Activated naive CD4-positive, alpha-beta T cell treated with anti-CD3 and anti-CD28 coated beads for 36 hours (primary cell): ENCODE measurements around the gene TOMM6. TPM values are rescaled to one million over a fixed set of nuclear protein-coding genes. Genes with fewer than 3 reads are reported as not detected.
"Not testable (repeated sequence)": the region's sequence is repeated elsewhere in the genome, so short reads cannot be mapped to it uniquely, and the experiment has no call there.

Experiments
- CTCF ChIA-PET: fragments of 350-600 bp; sonication (Branson Sonifier 250); formaldehyde crosslinking; loops from one replicate; lab custom pipeline; 2021; ENCODE audit warnings: antibody characterized with exemption; lab: Charles Lee
- DNase-seq: peaks from one replicate; pipeline ENCODE4 v3.0.0-alpha.2; 2020
- H3K27ac Mint-ChIP-seq: one replicate; pipeline ENCODE4 v1.8.0; 2021; ENCODE audit warnings: mild to moderate bottlenecking, mixed read lengths
- H3K27me3 Mint-ChIP-seq: one replicate; pipeline ENCODE4 v1.8.0; 2021; ENCODE audit warnings: low read depth, mixed read lengths
- H3K36me3 Mint-ChIP-seq: one replicate; pipeline ENCODE4 v1.8.0; 2021; ENCODE audit warnings: low read depth, mixed read lengths
- H3K4me1 Mint-ChIP-seq: one replicate; pipeline ENCODE4 v1.8.0; 2021; ENCODE audit warnings: low read depth, mixed read lengths
- H3K4me3 Mint-ChIP-seq: one replicate; pipeline ENCODE4 v1.8.0; 2021; ENCODE audit warnings: mild to moderate bottlenecking, moderate library complexity, mixed read lengths
- H3K9me3 Mint-ChIP-seq: one replicate; pipeline ENCODE4 v1.8.0; 2021; ENCODE audit warnings: mixed read lengths
- intact Hi-C: fragments of 100-400 bp; cut with micrococcal nuclease; formaldehyde crosslinking; loops from one replicate; pipeline ENCODE4 v1.15.1; 2023
- total RNA-seq, 2 experiments: library from RNA; stranded (reverse); gene quantifications; one replicate each; pipeline ENCODE4 v1.2.3, GENCODE V29; 2021

The TOMM6 gene
- total RNA-seq, 2 experiments from 2014 or later, result 285 to 299 TPM

DNA sequence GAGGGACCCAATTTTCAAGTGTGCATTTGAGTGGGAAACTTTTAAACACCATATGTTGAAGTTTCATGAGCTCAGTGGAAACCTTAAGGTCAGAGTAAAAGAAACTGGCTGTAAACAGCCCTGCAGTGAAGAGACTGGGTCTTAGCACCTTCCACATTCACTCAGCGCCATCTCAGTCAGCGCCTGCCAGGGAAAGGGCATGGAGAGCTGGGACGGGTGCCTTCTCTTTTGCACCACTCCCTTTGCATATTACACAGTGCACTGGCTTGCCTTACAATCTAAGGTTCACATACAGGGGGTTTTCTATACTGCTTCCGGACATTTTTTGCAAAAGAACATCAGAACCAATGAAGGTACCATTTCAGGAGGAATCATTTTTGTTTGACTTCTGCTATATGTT, 4.5 kb downstream of the TOMM6 start:
- Mint-ChIP-seq H3K27ac (peak overlapping the region; percentile 65), H3K36me3 (peaks cover 25% of the 10 kb centered on the region), H3K9me3 (no peaks in the 10 kb centered on the region), H3K27me3 (no peaks in the 10 kb centered on the region), H3K4me3 (no peak overlapping the region), H3K4me1 (peaks cover 23% of the 10 kb centered on the region)
- intact Hi-C loops, result no loop called here
- CTCF ChIA-PET, result interaction anchor here (0.7 to 1.5 kb wide), 2 partner anchors 16 to 312 kb away, joined by 3 to 7 read pairs; no protein-coding TSS in a partner anchor
- DNase-seq, result no peak

- intact Hi-C loops, result no loop called here
- H3K4me3 Mint-ChIP-seq, result no peak overlapping the region
- DNase-seq, result no peak
Observed at GRCh38 chr6:41796474-41796873, 9.0 kb downstream of the TOMM6 start.

GRCh38 chr6:41798901-41799558, 11.5 kb downstream of the TOMM6 start:
- intact Hi-C loops, result no loop called here
- H3K4me3 Mint-ChIP-seq, result no peak overlapping the region
- no peaks in the 10 kb centered on the region for H3K4me1 Mint-ChIP-seq

More at GRCh38 chr6:41796474-41796873, 9.0 kb downstream of the TOMM6 start:
- no peak overlapping the region for H3K27ac Mint-ChIP-seq
- H3K27me3 Mint-ChIP-seq, result no peaks in the 10 kb centered on the region
- CTCF ChIA-PET, result no interaction called here
- H3K36me3 Mint-ChIP-seq, result peaks cover 6% of the 10 kb centered on the region
- H3K9me3 Mint-ChIP-seq, result no peaks in the 10 kb centered on the region
- H3K4me1 Mint-ChIP-seq, result peaks cover 6% of the 10 kb centered on the region

DNA sequence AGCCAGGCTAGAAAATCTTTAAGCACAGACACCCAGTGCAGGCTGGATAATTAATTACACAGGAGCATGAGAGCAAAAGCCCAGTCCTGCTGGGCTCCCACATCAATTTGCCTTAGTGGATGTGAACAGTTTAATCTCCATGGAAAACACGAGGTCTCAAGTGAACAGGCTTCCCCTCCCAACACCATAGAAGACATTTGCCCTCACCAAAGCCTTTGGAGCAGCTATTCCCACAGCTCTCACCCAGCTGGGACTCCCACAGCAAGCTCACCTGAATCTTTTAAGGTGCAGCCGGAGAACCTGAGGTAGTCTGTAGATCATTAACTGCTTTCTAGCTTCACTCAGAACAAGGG, 12.0 kb downstream of the TOMM6 start:
- CTCF ChIA-PET, result interaction anchor here (1.7 to 1.9 kb wide), 2 partner anchors 11 to 244 kb away, joined by 6 to 7 read pairs; partner anchors contain the start of gene TOMM6
- no peak overlapping the region for H3K4me3 Mint-ChIP-seq
- no peak for DNase-seq
- no peaks in the 10 kb centered on the region for H3K4me1 Mint-ChIP-seq
- no peaks in the 10 kb centered on the region for H3K36me3 Mint-ChIP-seq
- H3K9me3 Mint-ChIP-seq, result no peaks in the 10 kb centered on the region
- intact Hi-C loops, result no loop called here
- no peak overlapping the region for H3K27ac Mint-ChIP-seq
- no peaks in the 10 kb centered on the region for H3K27me3 Mint-ChIP-seq

More at GRCh38 chr6:41798901-41799558, 11.5 kb downstream of the TOMM6 start:
- no peaks in the 10 kb centered on the region for H3K36me3 Mint-ChIP-seq
- H3K9me3 Mint-ChIP-seq, result no peaks in the 10 kb centered on the region
- DNase-seq, result no peak
- no peaks in the 10 kb centered on the region for H3K27me3 Mint-ChIP-seq
- CTCF ChIA-PET, result interaction anchor here (1.7 kb wide), 1 partner anchor 11 kb away, joined by 7 read pairs; the partner anchor contains the start of gene TOMM6
- no peak overlapping the region for H3K27ac Mint-ChIP-seq

DNA sequence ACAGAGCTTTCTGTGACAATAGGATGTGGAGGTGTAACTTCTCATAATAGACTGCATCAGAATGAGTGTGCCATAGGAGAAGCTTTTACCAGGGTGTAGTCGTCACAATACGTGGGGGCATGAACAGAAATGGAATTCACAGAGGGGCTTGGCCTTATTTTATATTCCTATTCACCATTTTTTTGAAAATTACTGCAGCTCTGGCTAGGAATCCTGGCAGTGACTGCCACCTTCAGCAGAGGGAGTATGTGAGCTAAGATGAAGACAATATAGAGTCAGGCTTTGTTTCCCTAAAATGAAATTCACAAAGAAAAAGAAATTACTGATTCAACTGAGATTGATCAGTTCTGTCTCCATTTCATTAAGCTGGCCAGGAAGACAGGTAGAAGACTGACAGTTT, 13.9 kb downstream of the TOMM6 start:
- no peak overlapping the region for H3K27ac Mint-ChIP-seq
- H3K9me3 Mint-ChIP-seq, result no peaks in the 10 kb centered on the region
- no peaks in the 10 kb centered on the region for H3K36me3 Mint-ChIP-seq
- no peaks in the 10 kb centered on the region for H3K4me1 Mint-ChIP-seq
- no peaks in the 10 kb centered on the region for H3K27me3 Mint-ChIP-seq
- CTCF ChIA-PET, result interaction anchor here (0.6 to 1.9 kb wide), 7 partner anchors 14 to 363 kb away, joined by 3 to 6 read pairs (median 4); partner anchors contain the start of genes TAF8 and TOMM6
- no peak overlapping the region for H3K4me3 Mint-ChIP-seq
- intact Hi-C loops, result loop anchor here (1.0 kb wide), 1 partner anchor 365 kb away; no protein-coding TSS in a partner anchor
- no peak for DNase-seq

DNA sequence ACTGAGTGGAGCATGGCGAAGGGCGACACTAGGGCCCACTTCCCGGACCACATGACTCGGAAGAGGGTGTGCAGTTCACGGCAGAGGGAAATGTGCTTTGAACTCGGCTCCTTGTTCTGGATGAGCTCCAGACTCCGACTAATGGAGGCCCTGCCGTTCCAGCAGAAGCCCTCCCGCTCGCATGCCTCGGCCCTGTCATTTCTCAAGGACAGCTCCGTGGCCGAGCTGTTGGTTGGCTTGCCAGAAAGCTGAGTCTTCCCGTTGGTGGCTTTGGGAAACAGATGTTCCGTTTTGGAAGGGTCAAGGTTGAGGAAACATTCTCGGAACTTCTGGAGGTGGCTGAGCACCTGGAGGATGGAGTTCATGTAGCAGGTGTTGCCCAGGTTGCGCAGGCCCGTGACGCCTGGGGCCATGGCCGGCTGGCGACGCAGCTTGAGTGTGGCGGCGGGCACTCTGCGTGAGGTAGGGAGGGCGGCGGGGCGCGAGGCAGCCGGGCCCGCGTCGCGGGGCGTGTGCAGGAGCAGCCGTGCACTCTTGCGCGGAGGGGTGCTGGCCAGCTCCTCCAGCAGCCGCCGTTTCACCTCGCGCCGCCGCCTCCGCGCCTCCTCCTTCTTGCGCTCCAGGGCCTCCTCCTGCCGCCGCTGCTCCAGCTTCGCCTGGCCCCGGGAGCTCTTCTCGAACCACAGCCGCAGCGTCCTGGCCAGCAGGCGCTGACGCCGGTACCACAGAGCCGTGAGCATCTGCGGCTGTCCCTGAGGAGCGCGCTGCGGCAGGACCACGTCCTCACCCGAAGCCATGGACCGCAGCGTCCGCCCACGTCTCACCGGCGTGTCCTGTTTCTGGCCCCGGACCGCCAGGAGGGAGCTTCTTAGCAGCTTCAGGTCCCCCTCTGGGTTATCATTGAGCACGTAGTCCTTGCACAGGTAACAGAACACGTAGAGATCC, 18.6 kb downstream of the TOMM6 start:
- no peaks in the 10 kb centered on the region for H3K27me3 Mint-ChIP-seq
- no peaks in the 10 kb centered on the region for H3K36me3 Mint-ChIP-seq
- no peak overlapping the region for H3K27ac Mint-ChIP-seq
- no peak for DNase-seq
- CTCF ChIA-PET, result no interaction called here
- no peaks in the 10 kb centered on the region for H3K9me3 Mint-ChIP-seq
- H3K4me1 Mint-ChIP-seq, result no peaks in the 10 kb centered on the region
- H3K4me3 Mint-ChIP-seq, result no peak overlapping the region
- intact Hi-C loops, result no loop called here

DNA sequence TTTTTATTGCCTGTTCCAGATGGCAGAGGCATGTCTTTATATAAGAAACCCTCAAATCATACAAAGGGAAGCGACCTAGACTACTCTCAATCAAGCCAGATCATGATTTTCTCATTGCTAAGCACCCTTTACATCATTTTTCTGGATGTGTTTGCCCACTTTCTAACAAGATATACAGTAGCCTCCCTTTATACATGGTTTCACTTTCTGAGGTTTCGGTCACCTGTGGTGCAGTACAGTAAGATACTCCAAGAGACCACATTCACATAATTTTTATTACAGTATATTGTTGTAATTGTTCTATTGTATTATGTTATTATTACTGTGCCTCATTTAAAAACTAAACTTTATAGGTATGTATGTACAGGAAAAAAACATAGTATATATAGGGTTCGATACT, 23.6 kb downstream of the TOMM6 start:
- DNase-seq, result no peak
- Mint-ChIP-seq H3K27me3 (no peaks in the 10 kb centered on the region), H3K36me3 (no peaks in the 10 kb centered on the region), H3K4me1 (no peaks in the 10 kb centered on the region), H3K4me3 (no peak overlapping the region), H3K27ac (no peak overlapping the region), H3K9me3 (no peaks in the 10 kb centered on the region)
- CTCF ChIA-PET, result no interaction called here
- intact Hi-C loops, result no loop called here

GRCh38 chr6:41811946-41812345, 24.5 kb downstream of the TOMM6 start:
- H3K36me3 Mint-ChIP-seq, intact Hi-C loops, DNase-seq, CTCF ChIA-PET, H3K4me3 Mint-ChIP-seq, H3K9me3 Mint-ChIP-seq, H3K27ac Mint-ChIP-seq, H3K27me3 Mint-ChIP-seq, H3K4me1 Mint-ChIP-seq: not testable (repeated sequence)

GRCh38 chr6:41813469-41813868, 26.0 kb downstream of the TOMM6 start:
- CTCF ChIA-PET, result no interaction called here
- intact Hi-C loops, result no loop called here
- Mint-ChIP-seq H3K36me3 (no peaks in the 10 kb centered on the region), H3K4me1 (no peaks in the 10 kb centered on the region), H3K27ac (no peak overlapping the region), H3K9me3 (no peaks in the 10 kb centered on the region), H3K27me3 (no peaks in the 10 kb centered on the region), H3K4me3 (no peak overlapping the region)
- no peak for DNase-seq

DNA sequence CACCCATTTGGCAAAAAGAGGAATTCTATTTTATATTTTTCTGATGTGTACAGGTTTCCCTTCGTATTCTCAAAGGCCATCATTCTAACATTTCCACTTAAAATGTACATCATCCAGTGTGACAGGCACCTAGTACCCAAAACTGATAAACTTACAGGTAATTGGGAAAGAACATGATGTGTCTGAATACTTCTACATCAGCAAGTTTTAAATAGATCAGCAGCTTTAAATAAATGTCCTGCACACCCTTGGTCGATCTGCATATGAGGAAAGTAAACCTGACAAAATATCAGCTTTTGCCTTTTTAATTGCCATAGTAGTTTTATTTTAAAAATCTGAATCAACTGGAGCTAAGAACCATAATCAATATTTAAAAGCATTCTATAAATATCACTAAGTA, 26.5 kb downstream of the TOMM6 start:
- intact Hi-C loops, result no loop called here
- H3K27ac Mint-ChIP-seq, result no peak overlapping the region
- no peaks in the 10 kb centered on the region for H3K9me3 Mint-ChIP-seq
- no peak overlapping the region for H3K4me3 Mint-ChIP-seq
- CTCF ChIA-PET, result interaction anchor here (0.8 to 1.0 kb wide), 2 partner anchors 27 to 290 kb away, joined by 3 read pairs; no protein-coding TSS in a partner anchor
- H3K27me3 Mint-ChIP-seq, result no peaks in the 10 kb centered on the region
- H3K36me3 Mint-ChIP-seq, result no peaks in the 10 kb centered on the region
- no peak for DNase-seq
- no peaks in the 10 kb centered on the region for H3K4me1 Mint-ChIP-seq

DNA sequence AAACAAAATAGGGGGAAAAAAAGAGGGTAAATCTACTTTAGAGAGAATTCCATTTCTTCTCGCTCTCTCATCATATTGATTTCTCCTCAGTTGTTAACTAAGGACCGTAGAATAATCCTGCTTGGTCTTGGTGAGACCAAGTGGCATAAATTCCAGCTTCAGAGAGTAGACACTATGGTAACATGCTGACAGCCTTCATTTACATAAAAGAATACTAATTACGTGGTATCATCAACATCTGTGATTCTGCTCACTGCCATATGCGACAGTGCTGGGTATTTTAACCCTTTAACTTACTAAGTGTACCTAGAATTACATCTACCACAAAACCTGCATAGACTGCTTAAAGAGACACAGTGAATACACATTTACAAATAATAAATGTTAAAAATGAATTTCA, 27.1 kb downstream of the TOMM6 start:
- CTCF ChIA-PET, result interaction anchor here (0.8 to 1.0 kb wide), 2 partner anchors 28 to 290 kb away, joined by 3 read pairs; no protein-coding TSS in a partner anchor
- intact Hi-C loops, result no loop called here

DNA sequence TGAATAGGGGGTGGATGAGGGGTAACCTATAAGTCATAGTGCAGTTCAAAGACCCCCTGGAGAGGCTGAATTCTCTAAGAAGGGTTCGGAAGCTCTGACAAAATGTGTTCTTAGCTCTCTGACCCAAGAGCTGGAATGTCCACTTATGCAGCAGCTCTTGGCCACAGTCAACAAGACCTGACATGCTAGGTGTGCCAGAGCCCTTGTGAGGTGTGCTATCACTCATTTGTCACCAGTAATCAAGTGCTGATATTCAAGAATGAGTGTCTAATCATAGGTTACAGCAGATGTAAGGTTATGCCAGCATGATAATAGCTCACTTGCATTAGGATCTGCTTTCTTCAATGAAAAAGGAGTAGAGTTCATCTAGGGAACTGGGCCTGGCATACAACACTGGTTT, 28.1 kb downstream of the TOMM6 start:
- no peak for DNase-seq
- no peaks in the 10 kb centered on the region for H3K27me3 Mint-ChIP-seq
- no peak overlapping the region for H3K4me3 Mint-ChIP-seq
- no peaks in the 10 kb centered on the region for H3K36me3 Mint-ChIP-seq
- no peaks in the 10 kb centered on the region for H3K9me3 Mint-ChIP-seq
- no peak overlapping the region for H3K27ac Mint-ChIP-seq
- intact Hi-C loops, result no loop called here
- H3K4me1 Mint-ChIP-seq, result no peaks in the 10 kb centered on the region
- CTCF ChIA-PET, result interaction anchor here (0.6 to 0.7 kb wide), 2 partner anchors 15 to 324 kb away, joined by 3 to 6 read pairs; no protein-coding TSS in a partner anchor

More for the DNA sequence above, 27.1 kb downstream of the TOMM6 start:
- no peak for DNase-seq
- Mint-ChIP-seq H3K27ac (no peak overlapping the region), H3K4me1 (no peaks in the 10 kb centered on the region), H3K27me3 (no peaks in the 10 kb centered on the region), H3K4me3 (no peak overlapping the region), H3K36me3 (no peaks in the 10 kb centered on the region), H3K9me3 (no peaks in the 10 kb centered on the region)
